Esophagus squamous epithelium (tissue), 4 donors: ENCODE data around the gene PDZD8.

Source experiments
- CTCF ChIP-seq, 6 experiments: fragments of 450-650 bp in 4 of 6; fragments of 200-600 bp in 2 of 6; sonication (generic) in 2 of 6; IDR thresholded peaks; one replicate each; pipeline ENCODE4 v1.5.1; 2016 to 2019; ENCODE audit warnings: antibody characterized with exemption in 6 of 6, mild to moderate bottlenecking in 4 of 6, moderate library complexity in 4 of 6
- POLR2A ChIP-seq, 4 donors: fragments of 450-650 bp; IDR thresholded peaks; one replicate each; pipeline ENCODE4 v1.6.1; 2017; ENCODE audit warnings: antibody characterized with exemption in 4 of 4, mild to moderate bottlenecking in 4 of 4, moderate library complexity in 3 of 4

- no peak for TF ChIP-seq CTCF (IDR thresholded peaks at IDR 0.05)
- no peak for TF ChIP-seq POLR2A (IDR thresholded peaks at IDR 0.05)
Measured at GRCh38 chr10:117417196-117417595, 42.0 kb upstream of the PDZD8 start.
